Suprapubic skin (tissue), 4 donors: Measurements from ENCODE around the gene PLXNA2.

Source experiments
- EP300 ChIP-seq: sonication (generic); formaldehyde crosslinking; IDR thresholded peaks from one replicate; pipeline ENCODE4 v1.6.1; 2017; ENCODE audit warnings: antibody characterized with exemption
- POLR2AphosphoS5 ChIP-seq, 3 donors: sonication (generic); formaldehyde crosslinking; IDR thresholded peaks; one replicate each; pipeline ENCODE4 v1.6.1; 2017; ENCODE audit warnings: antibody characterized with exemption in 3 of 3

DNA sequence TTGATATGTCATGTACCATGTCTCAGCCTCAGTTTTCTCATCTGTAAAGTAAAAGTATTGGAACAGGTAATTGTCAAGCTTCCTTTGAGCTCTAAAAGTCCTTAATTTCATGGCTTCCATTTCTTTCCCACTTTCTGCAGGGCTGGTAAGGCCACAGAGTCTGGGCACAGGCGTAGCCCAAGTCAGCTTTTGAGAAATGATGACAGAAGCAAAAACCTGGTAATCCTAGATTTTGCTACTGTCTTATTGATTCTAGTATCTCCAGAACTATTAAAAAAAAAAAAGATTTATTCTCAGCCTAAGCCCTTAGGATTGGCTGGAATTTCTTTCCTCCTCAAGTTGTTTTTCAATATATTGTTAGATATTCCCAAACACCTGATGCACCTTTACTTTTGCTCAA is 31.3 kb downstream of the PLXNA2 start:
- TF ChIP-seq EP300, result no peak
- no peak for TF ChIP-seq POLR2AphosphoS5 (IDR thresholded peaks at IDR 0.05)
